GM21423 (cell line): Measurements from ENCODE around the gene MAP6D1.
"Not testable (repeated sequence)": the region's sequence is repeated elsewhere in the genome, so short reads cannot be mapped to it uniquely, and the experiment has no call there.

Experiments used
- ATAC-seq: cut with Tn5 transposase; IDR thresholded peaks from one replicate; pipeline ENCODE4 v1.9.1; 2021; ENCODE audit warnings: mild to moderate bottlenecking, moderate library complexity; ENCODE audit not compliant: unreplicated experiment

Gene MAP6D1

GRCh38 chr3:183801601-183802000 lies 23.8 kb downstream of the MAP6D1 start:
- ATAC-seq, result no peak

- ATAC-seq, result no peak
These were observed 25.0 kb downstream of the MAP6D1 start for GRCh38 chr3:183800243-183800863.

- ATAC-seq, result no peak
These were observed 25.9 kb downstream of the MAP6D1 start for GRCh38 chr3:183799461-183799860.

- ATAC-seq, result no peak
These were observed 27.4 kb downstream of the MAP6D1 start for GRCh38 chr3:183797996-183798395.

- no peak for ATAC-seq
These were observed 29.0 kb downstream of the MAP6D1 start for GRCh38 chr3:183796372-183796771.

GRCh38 chr3:183794452-183794851 lies 30.9 kb downstream of the MAP6D1 start:
- no peak for ATAC-seq

GRCh38 chr3:183792976-183793375 lies 32.4 kb downstream of the MAP6D1 start:
- ATAC-seq, result no peak

GRCh38 chr3:183790700-183791099 lies 34.7 kb downstream of the MAP6D1 start:
- no peak for ATAC-seq

- ATAC-seq, result no peak
These were observed 35.6 kb downstream of the MAP6D1 start for GRCh38 chr3:183789826-183790225.

GRCh38 chr3:183784503-183784902 lies 40.9 kb downstream of the MAP6D1 start:
- not testable (repeated sequence) for ATAC-seq

- ATAC-seq, result no peak
These were observed 42.7 kb downstream of the MAP6D1 start for GRCh38 chr3:183782576-183783276.

GRCh38 chr3:183781246-183781645 lies 44.1 kb downstream of the MAP6D1 start:
- no peak for ATAC-seq

- ATAC-seq, result no peak
These were observed 45.4 kb downstream of the MAP6D1 start for GRCh38 chr3:183779896-183780465.

- ATAC-seq, result no peak
These were observed 48.3 kb downstream of the MAP6D1 start for GRCh38 chr3:183777016-183777618.

GRCh38 chr3:183776451-183776850 lies 48.9 kb downstream of the MAP6D1 start:
- ATAC-seq, result not testable (repeated sequence)

GRCh38 chr3:183775781-183776180 lies 49.6 kb downstream of the MAP6D1 start:
- no peak for ATAC-seq

- ATAC-seq, result no peak
These were observed 50.7 kb downstream of the MAP6D1 start for GRCh38 chr3:183774631-183775030.

GRCh38 chr3:183769453-183769852 lies 55.9 kb downstream of the MAP6D1 start:
- no peak for ATAC-seq

GRCh38 chr3:183768114-183768513 lies 57.3 kb downstream of the MAP6D1 start:
- ATAC-seq, result no peak

- peak; percentile 80 for ATAC-seq
These were observed 58.4 kb downstream of the MAP6D1 start for GRCh38 chr3:183766745-183767606.

- ATAC-seq, result no peak
These were observed 59.3 kb downstream of the MAP6D1 start for GRCh38 chr3:183766107-183766506.
